Transverse colon (tissue), 4 donors: ENCODE data around the gene LRP2. TPM values are rescaled to one million over a fixed set of nuclear protein-coding genes. Genes with fewer than 3 reads are reported as not detected.

Experiments
- DNase-seq: peaks from one replicate; pipeline ENCODE4 v3.0.0-alpha.2; 2019
- H3K27ac ChIP-seq, 4 donors: fragments of 200-600 bp; sonication (generic); 2 replicates each; pipeline ENCODE4 v1.5.1; 2016 to 2018; ENCODE audit warnings: inconsistent platforms in 4 of 4
- H3K27me3 ChIP-seq: fragments of 200-600 bp; sonication (generic); 2 replicates; pipeline ENCODE4 v1.5.1; 2017; ENCODE audit warnings: inconsistent platforms
- H3K36me3 ChIP-seq, 4 donors: fragments of 200-600 bp; sonication (generic); 2 replicates each; pipeline ENCODE4 v1.5.1; 2017 to 2019; ENCODE audit warnings: inconsistent platforms in 4 of 4
- H3K4me1 ChIP-seq, 4 donors: fragments of 200-600 bp; sonication (generic); 2 replicates each; pipeline ENCODE4 v1.5.1; 2017 to 2020; ENCODE audit warnings: inconsistent platforms in 4 of 4
- H3K4me3 ChIP-seq, 4 donors: fragments of 200-600 bp; sonication (generic); 1 replicate in 1 of 4; 2 replicates in 3 of 4; pipeline versions ENCODE4 v1.5.1 to v1.6.1; 2017 to 2019; ENCODE audit warnings: inconsistent platforms in 4 of 4
- H3K9me3 ChIP-seq, 2 donors: fragments of 200-600 bp; sonication (generic); 2 replicates each; pipeline ENCODE4 v1.5.1; 2017 to 2019; ENCODE audit warnings: inconsistent platforms in 2 of 2
- CTCF ChIP-seq, 5 experiments: fragments of 200-600 bp in 3 of 5; fragments of 450-650 bp in 2 of 5; sonication (generic) in 3 of 5; IDR thresholded peaks; 1 replicate in 2 of 5; 2 replicates in 3 of 5; pipeline ENCODE4 v1.5.1; 2016 to 2017; ENCODE audit warnings: antibody characterized with exemption in 5 of 5, inconsistent platforms in 3 of 5, mild to moderate bottlenecking in 2 of 5, moderate library complexity in 1 of 5
- EP300 ChIP-seq: sonication (generic); formaldehyde crosslinking; IDR thresholded peaks from one replicate; pipeline ENCODE4 v1.6.1; 2017; ENCODE audit warnings: antibody characterized with exemption, low read depth
- POLR2A ChIP-seq: fragments of 450-650 bp; IDR thresholded peaks from one replicate; pipeline ENCODE4 v1.6.1; 2016; ENCODE audit warnings: antibody characterized with exemption, mild to moderate bottlenecking, moderate library complexity
- POLR2AphosphoS5 ChIP-seq, 3 donors: sonication (generic); formaldehyde crosslinking; IDR thresholded peaks; one replicate each; pipeline ENCODE4 v1.6.1; 2016; ENCODE audit warnings: antibody characterized with exemption in 3 of 3
- WGBS, 2 donors: methylation state at CpG; one replicate each; pipeline ENCODE4 v1.1.5; 2018; ENCODE audit warnings: low coverage in 1 of 2; 5-methylcytosine and 5-hydroxymethylcytosine counted together
- in situ Hi-C, 4 donors: fragments of 200-750 bp; cut with MboI; loops; one replicate each; pipeline versions ENCODE4 v1.15.0 to v1.15.1; 2017; ENCODE audit warnings: low sequenced_read_pairs in 3 of 4, low pct_ligation_motif_present in 1 of 4, low pct_unique_long_range_greater_than_20kb in 1 of 4
- intact Hi-C: fragments of 100-400 bp; cut with DNase I; formaldehyde crosslinking; loops from one replicate; pipeline ENCODE4 v1.15.1; 2023; ENCODE audit warnings: low total_unique reads
- total RNA-seq, 4 donors: library from RNA; depleted of rRNA; stranded (reverse); fragments of >200 nt; gene quantifications; one replicate each; pipeline ENCODE4 v1.1.0, GENCODE V29; 2016

LRP2 gene
- total RNA-seq, 4 donors from 2014 or later, result not detected

GRCh38 chr2:169131587-169132512 lies 230.5 kb downstream of the LRP2 start:
- WGBS, 2 donors, result 14 to 31% methylated on average over 7 to 9 of the region's 9 CpGs

GRCh38 chr2:169129703-169130243 lies 232.6 kb downstream of the LRP2 start:
- intact Hi-C loops (no loop called here), in situ Hi-C loops (loop anchor here in 3 of 4 donors (5.0 to 10.0 kb wide), 2 partner anchors 172 to 175 kb away; no protein-coding TSS in a partner anchor)
- no peaks in the 10 kb centered on the region for H3K36me3 ChIP-seq
- H3K9me3 ChIP-seq, result no peaks in the 10 kb centered on the region
- WGBS, 2 donors, result 71 to 85% methylated on average over 3 to 5 of the region's 5 CpGs
- H3K4me1 ChIP-seq, result no peaks in the 10 kb centered on the region
- H3K27me3 ChIP-seq, result no peaks in the 10 kb centered on the region
- no peak overlapping the region for H3K4me3 ChIP-seq
- DNase-seq, result no peak
- no peak for TF ChIP-seq CTCF (IDR thresholded peaks at IDR 0.05)
- no peak for TF ChIP-seq EP300
- TF ChIP-seq POLR2AphosphoS5 (IDR thresholded peaks at IDR 0.05), result no peak
- no peak for TF ChIP-seq POLR2A
- no peak overlapping the region for H3K27ac ChIP-seq

More at GRCh38 chr2:169131587-169132512, 230.5 kb downstream of the LRP2 start:
- TF ChIP-seq EP300 (no peak), CTCF (IDR thresholded peaks at IDR 0.05) (peak; percentile 79 to 90 (median 81))
- Histone ChIP-seq H3K27me3 (no peaks in the 10 kb centered on the region), H3K36me3 (no peaks in the 10 kb centered on the region), H3K9me3 (no peaks in the 10 kb centered on the region), H3K4me3 (no peak overlapping the region), H3K4me1 (no peaks in the 10 kb centered on the region), H3K27ac (no peak overlapping the region)
- intact Hi-C loops (no loop called here), in situ Hi-C loops (loop anchor here in 3 of 4 donors (5.0 to 10.0 kb wide), 2 partner anchors 175 to 177 kb away; no protein-coding TSS in a partner anchor)
- no peak for DNase-seq

- TF ChIP-seq POLR2A (no peak), CTCF (IDR thresholded peaks at IDR 0.05) (no peak), POLR2AphosphoS5 (IDR thresholded peaks at IDR 0.05) (no peak), EP300 (no peak)
- DNase-seq, result no peak
- Histone ChIP-seq H3K27me3 (peaks cover 6% of the 10 kb centered on the region), H3K4me1 (no peaks in the 10 kb centered on the region), H3K9me3 (no peaks in the 10 kb centered on the region), H3K27ac (no peak overlapping the region), H3K4me3 (no peak overlapping the region), H3K36me3 (no peaks in the 10 kb centered on the region)
- 81% methylated on average over 4 of the region's 4 CpGs; no CpG with 5 or more reads in 1 of the 2 donors for WGBS, 2 donors
- intact Hi-C loops (loop anchor here (10.0 kb wide), 1 partner anchor 155 kb away; no protein-coding TSS in a partner anchor), in situ Hi-C loops (no loop called here)
These were observed 242.5 kb downstream of the LRP2 start for GRCh38 chr2:169119851-169120250.

- intact Hi-C loops, result loop anchor here (10.0 kb wide), 1 partner anchor 154 kb away; no protein-coding TSS in a partner anchor
- Histone ChIP-seq H3K27me3 (peaks cover 6% of the 10 kb centered on the region), H3K4me1 (no peaks in the 10 kb centered on the region), H3K36me3 (no peaks in the 10 kb centered on the region), H3K27ac (no peak overlapping the region), H3K9me3 (no peaks in the 10 kb centered on the region), H3K4me3 (no peak overlapping the region)
- TF ChIP-seq POLR2AphosphoS5 (IDR thresholded peaks at IDR 0.05) (no peak), CTCF (IDR thresholded peaks at IDR 0.05) (no peak), POLR2A (no peak), EP300 (no peak)
- in situ Hi-C loops, result no loop called here
- WGBS, 2 donors, result 70 to 87% methylated on average over 3 to 4 of the region's 4 CpGs
- no peak for DNase-seq
These were observed 243.1 kb downstream of the LRP2 start for GRCh38 chr2:169119123-169119760.
